Fibroblast of skin of left biceps (primary cell): ENCODE results near the gene ZYG11A.

Experiments used
- DNase-seq, 2 experiments: peaks; one replicate each; pipeline ENCODE4 v3.0.0-alpha.2; 2013; ENCODE audit warnings: low read depth in 2 of 2

Gene ZYG11A

GRCh38 chr1:52877554-52877953 lies 35.0 kb downstream of the ZYG11A start:
- no peak for DNase-seq

DNA sequence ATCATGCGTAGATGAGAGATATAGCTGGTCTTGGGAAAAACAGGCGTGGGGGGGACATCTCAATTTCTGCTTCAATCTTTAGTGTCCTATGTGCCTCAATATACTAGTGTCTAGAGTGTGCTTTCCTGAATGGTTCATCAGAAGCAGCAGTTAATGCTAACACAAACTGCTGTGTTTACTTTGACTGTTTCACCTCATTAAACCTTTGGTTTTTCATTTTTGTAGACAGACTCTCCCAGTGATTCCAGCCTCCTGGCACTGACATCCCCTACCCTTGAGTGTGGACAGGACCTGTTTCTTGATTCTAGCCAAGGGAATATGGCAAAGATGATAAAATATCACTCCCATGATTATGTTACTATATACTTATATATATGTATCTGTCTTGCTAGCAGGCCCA lies 37.6 kb downstream of the ZYG11A start:
- DNase-seq: no peak

DNA sequence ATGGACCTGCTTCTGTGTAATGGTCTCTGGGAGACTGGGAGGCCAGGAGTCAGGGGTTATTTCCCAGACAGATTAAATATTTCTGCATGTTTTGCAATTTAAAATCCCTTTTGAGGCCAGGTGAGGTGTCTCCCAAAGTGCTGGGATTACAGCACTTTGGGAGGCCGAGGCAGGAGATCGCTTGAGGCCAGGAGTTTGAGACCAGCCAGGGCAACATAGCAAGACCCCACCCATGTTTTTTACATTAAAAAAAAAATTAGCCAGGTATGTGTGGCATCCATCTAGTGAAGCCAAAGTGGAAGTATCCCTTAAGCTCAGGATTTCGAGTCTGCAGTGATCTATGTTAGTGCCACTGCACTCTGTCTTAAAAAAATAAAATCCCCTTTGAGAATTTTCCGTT lies 44.9 kb downstream of the ZYG11A start:
- DNase-seq: no peak

DNA sequence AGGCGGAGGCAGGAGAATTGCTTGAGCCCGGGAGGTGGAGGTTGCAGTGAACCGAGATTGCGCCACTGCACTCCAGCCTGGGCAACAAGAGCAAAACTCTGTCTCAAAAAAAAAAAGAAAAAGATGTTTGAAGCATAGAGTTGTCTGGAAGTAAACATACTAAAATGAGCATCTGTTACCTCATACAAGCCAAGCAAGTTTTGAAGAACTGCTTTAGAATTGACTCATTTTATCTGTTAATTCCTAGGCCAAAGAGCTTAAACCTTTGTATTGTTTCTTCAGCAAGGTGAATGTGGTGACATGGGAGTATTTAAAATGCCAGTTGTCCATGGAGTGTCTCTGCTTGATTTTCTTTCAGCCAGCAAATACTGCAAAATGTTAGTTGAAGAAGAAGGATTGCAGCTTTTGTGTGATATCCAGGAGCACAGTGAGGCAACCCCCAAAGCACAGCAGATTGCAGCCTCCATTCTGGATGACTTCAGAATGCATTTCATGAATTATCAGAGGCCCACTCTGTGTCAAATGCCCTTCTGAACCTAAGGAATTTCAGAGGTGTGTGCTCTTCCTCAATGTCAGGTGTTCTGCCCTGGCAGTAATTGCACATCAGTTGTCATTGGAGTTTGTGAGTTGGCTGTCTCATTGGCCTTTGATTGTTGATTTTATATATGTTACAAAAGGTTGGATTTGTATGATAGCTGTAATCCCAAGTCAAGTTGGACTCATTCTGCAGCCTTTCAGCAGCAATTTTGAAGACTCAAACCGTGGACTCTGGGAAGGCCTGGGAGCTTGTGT lies 50.1 kb downstream of the ZYG11A start:
- DNase-seq: no peak

GRCh38 chr1:52899445-52899894 lies 56.9 kb downstream of the ZYG11A start:
- DNase-seq: no peak

GRCh38 chr1:52900402-52900801 lies 57.8 kb downstream of the ZYG11A start:
- DNase-seq: no peak

GRCh38 chr1:52901384-52901783 lies 58.8 kb downstream of the ZYG11A start:
- DNase-seq: no peak

GRCh38 chr1:52904208-52904926 lies 61.8 kb downstream of the ZYG11A start:
- DNase-seq: no peak

GRCh38 chr1:52904927-52905698 lies 62.6 kb downstream of the ZYG11A start:
- no peak for DNase-seq

DNA sequence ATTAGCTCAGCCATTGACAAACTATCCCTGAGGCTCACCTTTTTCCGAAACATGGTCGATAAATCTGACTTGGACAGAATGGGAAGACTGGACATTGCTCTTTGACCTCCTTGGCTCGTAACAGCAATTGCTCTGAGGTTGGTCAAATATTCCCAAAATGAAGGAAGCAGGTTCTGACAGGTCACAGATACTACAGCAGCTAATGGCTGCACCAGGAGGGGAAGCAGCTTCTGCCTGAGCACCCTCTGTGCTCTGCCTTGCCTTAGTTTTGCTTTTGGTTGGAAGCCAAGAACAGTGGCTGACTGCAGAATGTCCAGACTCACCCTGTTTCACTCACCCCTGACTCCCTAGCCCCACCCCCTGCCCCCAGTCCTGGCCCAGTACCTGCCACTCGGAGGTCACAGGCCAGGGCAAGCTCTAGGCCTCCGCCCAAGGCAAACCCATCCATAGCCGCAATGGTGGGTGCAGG lies 63.6 kb downstream of the ZYG11A start:
- no peak for DNase-seq

DNA sequence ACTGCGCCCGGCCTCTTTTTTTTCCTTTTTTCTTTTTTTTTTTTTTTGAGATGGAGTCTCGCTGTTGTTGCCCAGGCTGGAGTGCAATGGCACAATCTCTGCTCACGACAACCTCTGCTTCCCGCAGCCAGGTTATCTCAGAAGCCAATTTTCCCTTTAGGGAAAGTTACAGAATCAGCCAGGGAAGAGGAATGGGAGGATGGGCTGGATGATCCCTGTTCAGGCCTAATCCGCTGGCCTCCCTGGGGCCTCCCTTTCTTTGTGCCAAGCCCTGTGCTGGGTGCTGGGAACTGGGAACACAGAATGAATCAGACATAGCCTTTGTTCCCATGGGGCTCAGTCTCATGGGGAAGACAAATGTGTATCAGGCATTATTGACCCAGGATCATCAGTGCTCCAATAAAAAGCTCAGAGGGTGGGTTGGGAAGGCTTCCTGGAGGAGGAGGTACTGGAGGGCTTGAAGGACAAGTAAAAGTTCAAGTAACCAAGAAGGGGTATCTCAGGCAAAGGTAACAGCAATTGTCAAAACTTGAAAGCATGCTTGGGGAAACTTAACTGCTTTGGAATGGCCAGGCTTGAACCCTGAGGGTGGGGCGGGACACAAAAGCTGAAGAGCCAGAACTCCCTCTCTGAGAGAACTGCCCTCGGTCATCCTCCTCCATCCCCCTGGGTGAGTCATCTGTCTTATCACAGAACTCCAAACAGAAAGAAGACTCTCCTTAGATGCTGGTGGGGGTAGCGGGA lies 64.7 kb downstream of the ZYG11A start:
- no peak for DNase-seq

- DNase-seq: no peak
These were observed 65.2 kb downstream of the ZYG11A start for GRCh38 chr1:52907812-52908153.

DNA sequence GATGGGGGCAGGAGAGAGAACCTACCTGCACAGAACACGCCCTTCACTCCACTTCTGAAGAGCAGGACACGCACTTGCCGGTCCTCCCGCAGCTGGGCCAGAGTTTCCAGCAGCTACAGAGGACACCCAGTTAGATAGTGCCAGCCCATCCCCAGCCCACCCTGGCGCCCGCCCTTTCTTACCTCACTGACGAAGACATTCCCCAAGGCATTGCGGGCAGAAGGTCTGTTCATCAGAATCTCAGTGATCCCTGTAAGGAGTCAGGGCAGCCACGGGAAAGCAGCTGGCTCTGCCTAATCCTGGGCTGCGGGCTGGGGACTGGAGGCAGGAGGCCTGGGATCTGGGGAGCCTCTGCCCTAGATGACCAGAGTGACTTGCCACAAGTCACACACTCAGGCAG lies 69.0 kb downstream of the ZYG11A start:
- no peak for DNase-seq

- DNase-seq: no peak
These were observed 70.5 kb downstream of the ZYG11A start for GRCh38 chr1:52913014-52913413.

DNA sequence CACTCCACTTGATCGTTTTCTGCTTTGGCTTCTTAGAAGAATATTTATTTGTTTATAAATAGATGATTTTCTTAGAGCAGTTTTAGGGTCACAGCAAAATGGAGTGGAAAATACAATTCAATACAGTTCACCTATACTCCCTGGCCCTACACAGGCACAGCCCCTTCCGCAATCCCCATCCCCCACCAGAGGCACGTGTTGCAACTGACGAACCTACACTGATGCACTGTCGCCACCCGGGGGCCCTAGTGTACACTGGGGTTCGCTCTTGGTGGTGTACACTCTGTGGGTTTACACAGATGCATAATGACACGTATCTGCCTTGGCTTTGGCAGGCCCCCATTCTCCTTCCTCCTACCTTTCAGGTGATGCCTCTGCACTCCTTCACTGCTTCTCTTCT lies 71.0 kb downstream of the ZYG11A start:
- no peak for DNase-seq

DNA sequence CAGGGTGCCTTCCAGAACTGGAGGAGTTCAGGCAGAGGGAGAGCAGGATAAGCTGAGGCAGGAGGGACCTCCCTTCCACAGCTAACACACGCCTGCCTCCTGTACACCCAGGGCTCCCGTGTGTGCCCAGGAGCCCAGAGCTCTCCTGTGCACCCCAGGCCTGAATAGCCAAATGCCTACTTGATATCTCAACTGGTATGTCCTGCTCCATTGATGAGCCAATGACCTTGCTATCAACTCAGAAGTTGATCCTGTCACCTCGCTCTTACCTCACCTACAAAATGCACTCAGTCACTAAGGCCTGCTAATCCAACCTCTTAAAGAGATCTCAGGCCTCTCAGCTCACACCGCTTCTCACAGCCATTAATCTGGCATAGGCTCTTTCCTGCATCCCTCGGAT lies 71.9 kb downstream of the ZYG11A start:
- DNase-seq: no peak

GRCh38 chr1:52915211-52915854 lies 72.8 kb downstream of the ZYG11A start:
- no peak for DNase-seq

DNA sequence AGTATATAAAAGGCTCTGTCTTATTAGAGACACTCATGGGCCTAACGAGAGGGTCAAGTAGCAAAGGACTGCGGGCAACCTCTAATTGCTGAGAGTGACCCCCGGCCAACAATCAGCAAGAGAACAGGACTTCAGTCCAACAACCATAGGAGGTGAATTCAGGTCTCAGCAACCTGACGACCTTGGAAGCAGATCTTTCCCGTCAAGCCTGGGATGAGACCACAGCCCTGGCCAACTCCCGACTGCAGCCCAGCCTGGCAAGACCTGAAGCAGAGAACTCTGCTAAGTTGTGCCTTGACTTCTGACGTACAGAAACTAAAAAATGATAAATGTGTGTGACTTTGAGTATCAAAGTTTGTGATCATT lies 73.3 kb downstream of the ZYG11A start:
- DNase-seq: no peak

- no peak for DNase-seq
These were observed 73.8 kb downstream of the ZYG11A start for GRCh38 chr1:52916241-52916975.

DNA sequence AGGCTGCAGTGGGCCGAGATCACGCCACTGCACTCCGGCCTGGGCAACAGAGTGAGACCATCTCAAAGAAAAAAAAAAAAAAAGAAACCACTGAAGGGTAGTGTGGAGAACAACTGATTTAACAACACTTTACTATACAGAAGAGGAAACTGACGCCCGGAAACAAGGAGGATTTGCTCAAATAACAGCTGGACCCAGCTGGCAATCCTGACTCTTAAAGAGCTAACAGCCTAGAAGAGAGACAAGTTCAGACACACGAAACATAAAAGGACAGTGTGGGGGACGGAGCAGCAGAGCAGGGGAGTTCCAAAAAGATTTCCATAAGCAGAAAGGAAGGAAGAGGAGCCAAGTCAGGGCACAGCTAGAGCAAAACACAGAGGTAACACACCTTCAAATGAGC lies 74.6 kb downstream of the ZYG11A start:
- no peak for DNase-seq

- no peak for DNase-seq
These were observed 75.0 kb downstream of the ZYG11A start for GRCh38 chr1:52917581-52917980.
